Measurements from ENCODE around the gene SH3BGR.

DNA sequence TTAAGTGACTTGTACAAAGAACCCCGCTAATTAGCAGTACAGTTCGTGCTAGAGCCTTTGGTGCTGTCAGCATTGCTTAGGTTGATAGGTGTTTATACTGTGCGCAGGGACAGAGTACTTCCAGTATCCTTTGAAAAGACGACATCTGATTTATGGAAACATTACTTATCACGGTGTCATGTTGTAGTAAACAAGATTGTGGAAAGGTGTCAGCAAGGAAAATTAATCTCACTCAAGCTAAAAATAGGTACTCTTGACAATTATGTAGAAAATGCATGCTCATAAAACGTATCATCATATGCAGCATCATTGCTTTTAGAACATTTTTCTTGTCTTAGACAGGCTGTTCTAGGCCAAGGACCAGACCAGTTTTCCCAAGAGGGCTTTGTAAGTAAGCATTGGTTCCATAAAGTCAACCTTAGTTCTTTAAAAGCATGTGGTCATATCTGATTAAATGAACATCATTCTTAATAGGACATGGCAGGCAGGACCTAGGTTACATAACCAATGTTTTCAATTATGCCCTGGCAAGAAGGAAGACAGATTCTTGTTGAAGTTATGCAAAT, 33.0 kb downstream of the SH3BGR start:
- TF ChIP-seq, protein P1, sequence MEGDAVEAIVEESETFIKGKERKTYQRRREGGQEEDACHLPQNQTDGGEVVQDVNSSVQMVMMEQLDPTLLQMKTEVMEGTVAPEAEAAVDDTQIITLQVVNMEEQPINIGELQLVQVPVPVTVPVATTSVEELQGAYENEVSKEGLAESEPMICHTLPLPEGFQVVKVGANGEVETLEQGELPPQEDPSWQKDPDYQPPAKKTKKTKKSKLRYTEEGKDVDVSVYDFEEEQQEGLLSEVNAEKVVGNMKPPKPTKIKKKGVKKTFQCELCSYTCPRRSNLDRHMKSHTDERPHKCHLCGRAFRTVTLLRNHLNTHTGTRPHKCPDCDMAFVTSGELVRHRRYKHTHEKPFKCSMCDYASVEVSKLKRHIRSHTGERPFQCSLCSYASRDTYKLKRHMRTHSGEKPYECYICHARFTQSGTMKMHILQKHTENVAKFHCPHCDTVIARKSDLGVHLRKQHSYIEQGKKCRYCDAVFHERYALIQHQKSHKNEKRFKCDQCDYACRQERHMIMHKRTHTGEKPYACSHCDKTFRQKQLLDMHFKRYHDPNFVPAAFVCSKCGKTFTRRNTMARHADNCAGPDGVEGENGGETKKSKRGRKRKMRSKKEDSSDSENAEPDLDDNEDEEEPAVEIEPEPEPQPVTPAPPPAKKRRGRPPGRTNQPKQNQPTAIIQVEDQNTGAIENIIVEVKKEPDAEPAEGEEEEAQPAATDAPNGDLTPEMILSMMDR (IDR thresholded peaks at IDR 0.05) = no peak
- no peak for TF ChIP-seq POLR2A (IDR thresholded peaks at IDR 0.05)

All from right lobe of liver (tissue), 4 donors.